Activated CD4-positive, alpha-beta T cell treated with anti-CD3 and anti-CD28 coated beads, Interleukin-2, amount 50 U/mL, for 48 hours (primary cell): ENCODE measurements around the gene WDR93.
A peak's percentile ranks its signal among the peaks of the same experiment; 100 is the strongest.

Experiments used
- DNase-seq, 2 experiments: peaks; one replicate each; pipeline ENCODE4 v3.0.0-alpha.2; 2020

Gene WDR93

DNA sequence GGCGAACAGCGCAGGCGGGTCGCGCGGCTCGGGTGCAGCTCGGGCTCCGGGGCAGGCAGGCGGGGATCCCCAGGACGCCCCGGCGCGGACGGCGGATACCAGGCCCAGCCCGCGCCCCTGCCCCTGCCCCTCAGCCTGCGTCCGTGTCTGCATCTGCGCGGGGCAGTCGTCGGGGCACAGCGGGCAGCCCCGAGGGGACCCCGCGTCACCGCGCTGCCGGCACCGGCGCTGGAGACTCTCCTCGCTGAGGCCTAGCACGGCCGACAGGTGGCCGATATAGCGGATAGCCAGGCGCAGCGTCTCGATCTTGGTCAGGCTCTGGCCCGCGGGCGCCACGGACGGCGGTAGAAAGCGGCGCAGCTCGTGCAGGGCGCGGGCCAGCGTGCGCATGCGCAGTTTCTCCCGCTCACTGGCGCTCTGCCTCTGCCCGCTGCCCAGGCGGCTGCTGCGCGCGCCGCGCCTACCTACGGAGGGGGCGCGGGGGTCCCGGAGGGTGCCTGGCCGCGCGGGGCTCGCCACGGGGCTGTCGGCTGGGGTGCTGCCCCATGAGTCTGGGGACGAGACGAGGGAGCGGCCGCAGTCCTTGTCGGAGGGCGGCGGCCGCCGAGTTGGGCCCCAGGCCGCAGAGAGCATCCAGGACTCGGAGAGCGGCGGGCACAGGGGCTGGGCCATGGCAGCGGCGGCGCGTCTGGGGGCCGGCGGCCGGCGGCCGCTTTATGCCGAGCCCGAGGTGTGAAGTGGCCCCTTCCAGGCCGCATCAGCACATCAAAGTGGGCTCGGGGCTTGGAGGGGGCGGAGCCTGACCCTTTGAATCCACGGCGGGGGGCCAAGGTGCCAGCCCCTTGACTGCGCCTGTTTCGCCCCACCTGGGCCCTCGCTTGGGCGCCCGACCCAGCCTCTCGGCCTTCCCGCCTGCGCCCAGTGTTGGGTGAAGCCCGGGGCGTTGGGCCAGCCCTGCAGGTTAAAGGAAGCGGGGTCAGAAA lies 60.2 kb downstream of the WDR93 start, which contains the start of gene MESP1:
TSS of gene MESP1 (minus strand) at position 690 of the 983 bp plus-strand sequence. CDS start at position 672, 18 bp downstream.
- DNase-seq, result peak; percentile 87 to 90

DNA sequence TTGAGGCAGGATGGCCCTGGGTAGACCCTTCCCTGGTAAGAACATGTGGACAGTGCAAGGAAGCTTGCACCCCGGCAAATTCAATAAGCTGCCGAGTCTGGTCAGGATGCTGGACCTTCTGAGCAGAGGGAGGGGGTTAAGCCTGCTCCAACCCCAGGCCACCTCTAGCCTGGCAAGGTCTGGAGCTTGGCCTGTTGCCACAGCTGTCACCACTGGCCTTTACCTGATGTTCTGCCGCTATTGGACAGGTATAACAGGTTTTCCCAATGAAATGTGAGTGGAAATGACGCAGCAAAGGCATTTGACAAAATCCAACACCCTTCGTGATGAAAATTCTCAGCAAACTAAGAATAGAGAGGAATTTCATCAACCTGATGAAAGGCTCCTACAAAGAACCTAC lies 61.1 kb downstream of the WDR93 start:
- no peak for DNase-seq

DNA sequence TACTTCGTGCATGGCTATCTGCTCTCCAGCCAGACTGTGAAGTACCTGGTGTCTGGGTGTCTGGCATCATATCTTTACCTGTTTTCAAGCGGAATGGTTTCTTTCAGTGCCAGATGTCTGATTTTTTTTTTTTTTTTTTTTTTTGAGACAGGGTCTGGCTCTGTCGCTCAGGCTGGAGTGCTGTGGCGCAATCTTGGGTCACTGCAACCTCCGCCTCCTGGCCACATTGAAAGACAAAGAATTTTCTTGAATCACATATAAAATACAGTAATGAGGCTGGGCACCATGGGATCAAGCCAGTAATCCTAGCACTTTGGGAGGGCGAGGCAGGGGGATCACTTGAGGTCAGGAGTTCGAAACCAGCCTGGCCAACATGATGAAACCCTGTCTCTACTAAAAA lies 63.2 kb downstream of the WDR93 start:
- no peak for DNase-seq

DNA sequence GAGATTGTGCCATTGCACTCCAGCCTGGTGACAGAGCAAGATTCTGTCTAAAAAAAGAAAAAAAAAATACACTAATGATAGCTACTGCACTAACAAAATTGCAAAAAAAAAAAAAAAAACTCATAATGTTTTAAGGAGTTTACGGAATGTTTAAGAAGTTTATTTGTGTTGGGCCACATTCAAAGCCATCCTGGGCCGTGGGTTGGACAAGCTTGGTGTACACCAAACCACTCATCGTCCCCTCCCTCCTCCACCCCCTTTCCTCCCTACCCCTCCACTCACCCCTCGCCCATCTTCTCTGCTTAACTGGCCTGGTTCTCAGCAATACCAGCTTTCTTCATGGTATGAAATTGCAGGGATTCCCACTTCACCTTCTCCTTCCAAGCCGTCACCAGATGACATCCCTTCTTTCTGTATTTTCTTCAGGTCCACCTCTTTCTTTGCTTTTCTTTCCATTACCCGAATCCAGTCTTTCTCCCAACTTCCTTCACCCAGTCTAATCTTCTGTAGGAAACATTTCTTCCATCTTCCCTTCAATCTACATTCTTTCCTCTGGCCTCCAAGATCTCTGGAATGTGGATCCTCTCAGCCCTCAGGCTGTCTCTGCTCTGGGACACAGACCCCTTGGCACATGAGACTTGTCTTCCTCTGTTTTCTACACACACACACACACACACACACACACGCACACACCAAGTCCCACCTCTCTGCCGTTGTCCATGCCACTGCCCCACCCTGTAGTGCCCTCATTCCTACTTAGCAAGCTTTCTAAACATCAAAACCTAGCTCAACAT lies 63.9 kb downstream of the WDR93 start:
- DNase-seq, result no peak

DNA sequence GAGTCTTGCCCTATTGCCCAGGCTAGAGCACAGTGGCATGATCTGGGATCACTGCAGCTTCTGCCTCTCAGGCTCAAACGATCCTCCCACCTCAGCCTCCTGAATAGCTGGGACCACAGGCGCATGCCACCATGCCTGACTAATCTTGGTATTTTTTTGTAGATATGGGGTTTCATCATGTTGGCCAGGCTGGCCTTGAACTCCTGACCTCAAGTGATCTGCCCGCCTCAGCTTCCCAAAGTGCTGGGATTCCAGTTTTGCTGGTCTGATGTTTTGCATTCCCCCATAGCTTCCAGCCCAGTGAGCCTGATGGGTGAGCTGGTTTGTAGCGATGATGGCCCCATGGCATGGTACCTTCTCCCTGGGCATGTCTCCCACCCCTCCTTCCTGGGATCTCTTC lies 65.1 kb downstream of the WDR93 start:
- DNase-seq, result no peak

DNA sequence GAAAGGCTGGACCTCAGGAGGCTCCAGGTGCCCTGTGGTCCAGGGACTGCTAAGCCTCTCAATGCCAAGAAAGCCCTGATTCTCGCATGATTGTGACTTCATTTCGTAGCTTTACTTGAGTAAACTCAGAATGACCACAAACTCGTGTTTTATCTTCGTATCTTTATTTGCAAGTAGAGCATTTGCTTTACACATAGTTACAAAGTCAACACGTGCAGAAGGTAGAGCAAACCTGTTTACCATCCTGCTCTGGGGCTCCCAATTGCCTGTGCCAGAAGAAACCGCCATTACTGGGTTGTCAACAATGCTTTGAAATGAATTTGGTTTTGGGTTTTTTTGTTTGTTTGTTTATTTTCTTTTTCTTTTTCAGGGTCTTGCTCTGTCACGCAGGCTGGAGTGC lies 66.3 kb downstream of the WDR93 start:
- no peak for DNase-seq

DNA sequence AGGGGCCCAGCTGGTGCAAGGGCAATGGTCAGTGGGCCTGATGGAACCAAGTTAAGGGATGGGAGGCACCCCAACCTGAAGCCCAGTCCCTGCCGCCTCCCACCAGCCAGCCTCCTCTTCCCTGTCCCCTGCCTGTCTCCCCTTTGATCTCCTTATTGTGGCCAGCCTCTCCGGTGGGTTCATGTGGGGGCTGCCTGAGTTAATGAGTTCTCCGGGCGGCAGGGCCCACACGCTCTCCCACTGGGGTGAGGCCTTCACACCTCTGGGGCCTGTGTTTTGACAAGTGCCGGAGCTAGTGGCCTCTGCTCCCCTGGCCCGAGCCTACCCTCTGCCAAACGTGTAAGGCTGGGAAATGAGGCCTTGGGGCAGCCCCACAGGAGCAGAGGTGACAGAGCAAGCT lies 67.7 kb downstream of the WDR93 start:
- no peak for DNase-seq

DNA sequence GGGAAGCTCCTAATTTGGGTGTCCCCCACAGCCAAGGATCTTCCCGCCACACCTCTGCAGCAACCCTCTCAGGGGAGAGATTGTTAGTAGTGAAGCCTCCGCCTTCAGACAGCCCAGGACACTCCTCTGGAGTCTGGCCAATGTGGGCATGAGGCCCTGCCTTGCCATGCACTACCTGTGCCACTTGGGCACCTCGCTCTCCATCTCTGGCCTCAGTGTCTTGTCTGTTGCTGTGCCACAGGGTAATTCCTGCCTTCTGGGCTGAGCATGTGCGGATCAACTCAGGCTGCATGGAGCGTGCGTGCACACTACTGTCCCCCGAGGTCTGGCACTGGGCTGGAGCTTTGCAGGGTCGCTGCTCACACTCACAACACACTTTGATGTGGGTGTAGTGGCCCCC lies 68.4 kb downstream of the WDR93 start:
- no peak for DNase-seq

DNA sequence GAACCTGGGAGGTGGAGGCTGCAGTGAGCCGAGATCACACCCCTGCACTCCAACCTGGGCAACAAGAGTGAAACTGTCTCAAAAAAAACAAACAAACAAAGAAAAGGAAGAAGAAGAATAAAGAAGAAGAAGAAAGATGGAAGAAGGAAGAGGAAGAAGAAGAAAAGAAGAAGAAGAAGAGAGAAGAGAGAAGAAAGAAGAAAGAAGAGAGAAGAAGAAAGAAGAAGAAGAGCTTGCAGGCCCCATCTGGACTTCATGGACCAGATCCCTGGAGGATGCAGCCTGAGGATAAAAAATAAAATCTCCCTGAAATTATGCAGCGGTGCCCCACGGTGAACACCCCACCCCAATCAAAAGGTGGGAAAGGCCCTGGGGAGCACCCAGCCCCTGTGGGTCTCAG lies 69.2 kb downstream of the WDR93 start:
- no peak for DNase-seq

DNA sequence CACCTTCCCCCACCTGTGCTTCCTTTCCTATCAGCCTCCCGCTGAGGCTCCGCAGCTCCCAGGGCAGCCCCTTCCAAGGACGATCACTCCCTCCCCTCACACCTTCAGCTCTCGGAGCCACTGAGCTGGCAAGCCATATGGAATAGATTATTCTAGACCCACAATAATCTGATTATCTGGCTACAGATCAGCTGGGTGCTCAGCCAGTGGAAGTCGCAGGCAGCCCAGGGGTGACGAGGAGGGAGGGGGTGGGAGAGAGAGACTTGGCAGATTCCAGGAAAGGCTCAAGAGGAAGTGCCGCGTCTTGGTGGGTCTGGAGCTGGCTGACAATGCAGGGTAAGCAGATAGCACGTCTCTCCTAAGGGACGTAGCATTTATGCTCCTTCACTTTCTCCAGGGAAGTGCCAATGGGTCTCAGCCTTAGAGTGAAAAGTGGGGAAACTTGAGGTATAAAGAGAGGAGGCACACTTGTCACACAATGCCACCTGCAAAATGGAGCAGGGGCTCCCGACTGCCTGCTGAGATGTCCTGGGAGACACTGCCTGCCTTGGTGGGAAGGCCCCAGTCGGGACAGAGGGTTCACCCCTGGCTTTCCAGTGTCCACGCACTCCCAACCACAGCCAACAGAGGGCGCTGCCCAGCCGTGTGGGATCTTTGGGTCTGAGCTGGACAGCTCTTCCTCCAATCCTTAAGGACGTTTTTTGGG lies 69.8 kb downstream of the WDR93 start:
- DNase-seq, result peak; percentile 84 to 87

DNA sequence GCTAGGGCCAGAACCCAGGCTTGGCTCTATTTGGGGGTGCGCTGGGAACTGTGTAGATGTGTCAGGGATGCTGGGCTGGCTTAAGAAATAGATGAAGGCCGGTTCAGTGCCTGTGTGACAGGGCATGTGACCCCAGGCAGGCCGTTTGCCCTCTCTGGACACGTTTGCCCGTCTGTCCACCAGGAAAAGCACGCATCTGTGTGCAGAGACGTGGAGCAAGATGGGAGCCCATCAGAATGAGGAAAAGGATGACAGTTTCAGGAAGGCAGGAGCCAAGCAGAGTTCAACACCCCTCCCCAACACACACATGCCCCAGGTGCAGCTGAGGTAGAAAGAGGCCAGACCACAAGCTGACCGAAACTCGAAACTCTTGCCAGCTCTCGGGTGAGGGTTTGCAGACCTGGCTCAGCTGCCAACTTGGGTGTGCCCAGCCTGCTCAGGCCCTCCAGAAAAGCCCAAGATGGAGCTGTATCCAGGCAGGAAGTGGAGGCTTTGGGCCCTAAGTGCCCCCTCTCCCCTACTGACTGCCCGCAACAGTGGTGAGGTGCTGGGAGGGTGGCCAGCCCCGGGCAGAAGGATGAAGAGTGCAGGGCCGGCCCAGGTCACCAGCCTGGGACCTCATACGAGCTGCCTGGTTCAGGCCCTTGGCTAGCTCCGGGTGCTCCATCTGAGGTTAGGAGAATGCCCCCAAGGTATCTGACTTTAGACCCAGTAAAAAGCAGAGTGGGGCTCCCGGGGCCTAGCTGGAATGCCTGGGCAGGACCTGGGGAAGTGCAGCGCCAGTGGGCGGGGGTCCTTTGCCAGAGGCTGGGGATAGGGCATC lies 70.6 kb downstream of the WDR93 start:
- DNase-seq, result no peak

DNA sequence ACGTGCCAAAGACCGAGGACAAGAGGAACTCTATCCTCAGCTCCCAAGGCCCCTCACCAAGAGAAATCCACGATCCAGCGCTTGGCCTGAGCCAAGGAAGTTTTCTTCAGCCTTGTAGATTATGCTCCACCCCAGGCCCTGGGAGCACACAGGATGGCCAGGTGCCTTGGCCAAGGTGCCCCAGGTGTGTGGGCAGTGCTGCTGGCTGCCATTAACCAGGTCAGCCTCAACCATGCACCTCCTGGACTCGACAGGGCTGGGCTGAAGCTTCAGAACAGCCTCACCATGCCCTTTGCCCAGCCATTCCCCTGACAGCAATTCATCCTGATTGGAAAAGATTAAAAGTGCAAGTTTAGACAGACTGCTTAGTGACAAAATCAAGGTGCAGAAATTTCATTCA lies 71.3 kb downstream of the WDR93 start:
- no peak for DNase-seq

DNA sequence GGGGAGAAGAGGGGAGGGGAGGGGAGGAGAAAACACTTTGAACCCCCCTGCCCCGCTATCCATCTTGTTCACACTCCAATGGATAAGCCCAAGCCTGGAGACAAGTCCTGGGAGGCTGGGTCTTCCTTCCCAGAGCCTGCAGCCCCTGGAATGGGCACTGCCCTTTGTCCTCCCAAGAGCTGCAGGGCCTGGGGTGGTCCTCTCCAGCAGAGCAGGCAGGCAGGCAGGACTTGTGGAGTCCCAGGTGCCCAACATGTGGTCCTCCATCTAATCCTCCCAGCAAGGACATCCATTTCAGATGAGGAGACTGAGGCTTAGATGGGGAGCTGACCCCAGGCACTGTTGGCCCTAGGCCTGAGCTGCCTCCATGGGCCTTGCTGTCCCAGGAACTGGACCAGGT lies 75.1 kb downstream of the WDR93 start:
- no peak for DNase-seq

DNA sequence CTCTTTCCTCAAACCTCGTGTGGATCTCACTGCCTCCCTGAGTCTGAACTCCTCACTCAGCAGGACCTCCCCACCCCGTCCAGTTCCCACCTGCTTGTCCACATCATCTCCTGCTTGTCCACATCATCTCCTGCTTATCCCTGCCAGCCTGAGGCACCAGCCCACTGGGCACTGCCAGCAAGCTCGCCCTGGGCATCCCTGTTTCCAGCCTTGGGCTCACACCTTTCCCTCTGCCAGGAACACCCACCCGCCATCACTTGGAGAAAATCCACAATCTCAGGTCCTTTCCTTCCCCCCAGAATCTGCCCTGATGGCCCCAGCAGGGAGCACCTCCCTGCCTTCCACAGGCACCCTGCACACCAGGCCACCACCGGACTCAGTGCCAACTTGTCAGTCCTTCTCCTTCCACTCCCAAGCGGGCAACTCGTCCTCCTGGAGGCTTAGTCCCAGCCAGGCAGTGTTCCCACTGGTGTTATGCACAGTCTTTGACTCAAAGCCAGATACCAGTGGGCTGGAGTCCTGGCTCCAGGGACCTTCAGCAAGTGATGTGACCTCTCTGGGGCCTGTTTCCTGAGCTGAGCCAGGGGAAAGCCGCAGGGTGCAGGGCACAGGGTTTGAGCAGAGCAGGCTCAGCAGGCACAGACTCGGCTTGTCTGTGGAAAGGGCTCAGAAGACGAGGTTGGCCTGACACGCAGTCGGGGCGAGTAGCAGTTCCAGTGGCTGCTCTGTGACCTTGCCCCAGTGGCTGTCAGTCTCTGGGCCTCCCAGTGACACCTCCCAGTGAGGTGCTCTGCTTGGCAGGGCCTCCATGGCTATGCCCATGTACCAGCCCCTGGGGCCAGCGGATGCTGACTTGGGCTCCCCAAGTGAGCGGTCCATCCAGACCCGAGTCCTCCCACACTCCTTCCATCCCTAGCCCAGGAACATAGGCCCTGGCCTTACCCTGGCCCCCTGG lies 76.0 kb downstream of the WDR93 start:
- no peak for DNase-seq

DNA sequence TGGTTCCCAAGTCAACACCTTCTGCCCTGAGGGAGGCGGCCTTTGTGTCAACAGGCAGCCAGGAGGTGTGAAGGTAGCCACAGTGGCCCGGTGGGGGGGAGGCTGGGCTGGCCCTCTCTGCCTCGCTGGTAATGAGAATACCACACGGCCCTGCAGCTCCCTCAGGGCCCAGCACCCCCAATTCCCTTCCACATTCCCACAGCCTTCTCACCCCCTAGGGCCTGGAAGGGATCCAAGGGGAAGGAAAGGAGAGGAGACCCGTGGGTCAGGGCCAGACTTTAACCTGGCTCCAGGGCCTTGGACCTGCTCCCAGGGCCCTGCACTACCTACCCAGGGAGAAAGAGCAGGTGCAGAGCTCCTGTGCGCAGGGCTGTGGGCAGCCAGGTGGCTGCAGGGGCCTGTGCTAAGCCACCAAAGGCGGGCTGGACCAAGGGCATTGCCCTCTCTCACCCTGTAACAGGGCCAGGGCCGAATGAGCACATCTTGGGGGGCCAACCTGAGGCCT lies 76.9 kb downstream of the WDR93 start:
- DNase-seq, result no peak

DNA sequence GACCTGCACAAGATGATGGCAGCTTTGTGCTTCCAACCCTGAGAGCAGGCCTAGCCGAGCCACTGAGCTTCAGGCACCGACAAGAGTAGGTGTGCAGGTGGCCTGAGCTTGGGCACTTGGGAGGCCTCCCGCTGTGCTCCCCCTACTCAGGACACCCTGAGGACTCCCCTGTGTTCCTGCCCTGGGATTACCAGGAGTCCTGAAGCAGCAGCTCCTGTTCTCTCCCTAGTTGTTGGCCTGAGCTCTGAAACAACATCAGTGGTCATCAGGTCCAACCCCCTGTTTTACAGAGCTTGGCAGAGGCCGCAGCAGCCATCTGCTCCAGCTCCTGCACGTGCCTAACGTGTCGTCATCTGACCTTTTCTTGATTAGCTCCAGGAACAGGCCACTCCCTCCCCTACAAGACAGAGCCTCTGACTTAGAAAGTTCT lies 77.5 kb downstream of the WDR93 start:
- DNase-seq, result no peak

DNA sequence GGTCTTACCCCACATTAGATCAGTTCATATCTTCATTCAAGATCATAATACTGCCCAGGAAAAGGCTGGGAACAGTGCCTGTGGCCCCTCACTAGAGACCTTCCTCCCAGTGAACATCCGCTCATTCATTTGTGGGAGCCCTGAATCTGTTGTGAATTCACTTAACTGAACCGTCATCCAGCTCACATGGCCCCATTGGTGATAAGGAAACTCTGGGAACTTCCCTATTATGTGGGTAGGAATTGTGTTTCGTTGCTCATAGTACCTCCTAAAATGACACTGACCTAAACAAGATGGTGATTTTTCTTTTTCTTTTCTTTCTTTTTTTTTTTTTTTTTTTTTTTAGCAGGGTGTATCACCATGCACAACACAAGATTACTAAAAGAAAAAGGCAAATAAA lies 78.8 kb downstream of the WDR93 start:
- no peak for DNase-seq

DNA sequence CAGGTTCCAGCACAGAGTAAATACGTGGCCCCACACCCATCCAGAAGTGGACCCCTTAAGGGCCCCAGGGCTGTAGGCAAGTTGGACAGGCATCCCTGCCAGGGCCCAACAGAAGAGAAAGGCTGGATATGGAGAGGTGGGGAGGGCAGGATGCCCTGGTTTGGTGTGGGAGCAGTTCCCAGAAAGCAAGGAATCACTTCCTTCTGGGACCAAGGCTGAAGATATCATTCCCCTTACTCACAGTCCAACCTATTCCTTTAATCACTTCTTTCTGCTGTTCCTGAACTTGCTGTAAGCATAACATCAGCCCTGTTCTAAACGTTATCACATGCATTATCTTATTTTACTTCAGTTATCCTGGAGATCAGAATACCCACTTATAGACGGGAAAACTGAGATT lies 79.4 kb downstream of the WDR93 start:
- DNase-seq, result no peak

DNA sequence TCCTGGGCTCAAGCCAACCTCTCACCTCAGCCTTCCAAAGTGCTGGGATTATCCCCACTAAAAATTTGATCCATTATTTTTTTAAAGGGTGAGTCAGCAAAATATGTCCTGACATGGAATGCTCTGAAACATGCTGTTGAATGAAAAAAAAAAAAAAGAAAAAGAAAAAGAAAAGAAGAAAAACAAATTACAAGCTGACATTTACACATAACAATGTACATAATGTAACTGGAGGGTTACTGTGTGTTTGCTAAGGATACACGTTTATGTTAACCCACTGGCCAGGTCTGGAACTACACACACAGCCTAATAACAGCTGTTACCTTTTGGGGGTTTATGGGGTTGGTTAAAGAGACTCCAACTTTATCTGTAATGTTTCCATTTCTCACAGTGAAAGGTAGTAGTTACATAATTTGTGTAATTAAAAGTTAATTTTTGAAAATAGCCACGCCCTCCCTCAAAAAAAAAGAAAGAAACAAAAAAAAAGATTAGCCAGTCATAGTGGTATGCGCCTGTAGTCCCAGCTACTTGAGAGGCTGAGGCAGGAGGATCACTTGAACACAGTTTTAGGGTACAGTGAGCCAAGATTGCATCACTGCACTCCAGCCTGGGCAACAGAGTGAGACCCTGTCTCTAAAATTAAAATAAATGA lies 82.4 kb downstream of the WDR93 start:
- DNase-seq, result no peak

DNA sequence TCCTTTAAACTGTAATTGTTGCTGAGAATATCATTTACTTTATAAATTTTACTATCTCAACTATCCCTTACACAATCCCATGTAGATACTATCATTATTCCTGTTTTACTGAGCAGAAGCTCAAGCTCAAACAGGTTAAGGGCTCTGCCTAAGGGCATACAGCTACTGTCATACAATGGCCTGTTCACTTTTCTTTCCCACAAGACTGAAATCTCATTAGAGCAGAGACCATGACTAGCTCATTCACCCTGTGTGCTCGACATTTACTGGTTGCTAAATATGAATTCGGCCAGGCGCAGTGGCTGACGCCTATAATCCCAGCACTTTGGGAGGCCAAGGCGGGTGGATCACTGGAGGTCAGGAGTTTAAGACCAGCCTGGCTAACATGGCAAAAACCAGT lies 83.9 kb downstream of the WDR93 start:
- no peak for DNase-seq
